Upper lobe of left lung (tissue), 6 donors: ENCODE results near the gene RAI1. TPM values are rescaled to one million over a fixed set of nuclear protein-coding genes. Genes with fewer than 3 reads are reported as not detected.

Experiments used
- ATAC-seq, 2 donors: fragments of 200-7000 bp; cut with Tn5 transposase; one replicate each; pipeline ENCODE4 v1.9.1; 2022; ENCODE audit warnings: mild to moderate bottlenecking in 2 of 2, moderate library complexity in 2 of 2; ENCODE audit not compliant: low FRiP score in 2 of 2
- DNase-seq, 2 donors: peaks; one replicate each; pipeline ENCODE4 v3.0.0-alpha.2; 2019 to 2020
- H3K27ac ChIP-seq, 4 donors: fragments of 200-600 bp; sonication (generic); one replicate each; pipeline ENCODE4 v1.5.1; 2016 to 2019
- H3K27me3 ChIP-seq, 4 donors: fragments of 200-600 bp; sonication (generic); one replicate each; pipeline ENCODE4 v1.5.1; 2017 to 2019
- H3K36me3 ChIP-seq, 4 donors: fragments of 200-600 bp; sonication (generic); one replicate each; pipeline ENCODE4 v1.5.1; 2016 to 2019
- H3K4me1 ChIP-seq, 4 donors: fragments of 200-600 bp; sonication (generic); one replicate each; pipeline ENCODE4 v1.5.1; 2018 to 2019
- H3K4me3 ChIP-seq, 4 donors: fragments of 200-600 bp; sonication (generic); one replicate each; pipeline ENCODE4 v1.5.1; 2017 to 2019; ENCODE audit warnings: mild to moderate bottlenecking in 2 of 4, moderate library complexity in 1 of 4
- H3K9me3 ChIP-seq, 4 donors: fragments of 200-600 bp; sonication (generic); one replicate each; pipeline ENCODE4 v1.5.1; 2018 to 2019
- EP300 ChIP-seq, 4 donors: sonication (generic); formaldehyde crosslinking; IDR thresholded peaks; one replicate each; pipeline ENCODE4 v1.5.1; 2017; ENCODE audit warnings: antibody characterized with exemption in 4 of 4, control low read depth in 2 of 4
- POLR2A ChIP-seq, 4 donors: fragments of 450-650 bp; IDR thresholded peaks; one replicate each; pipeline ENCODE4 v1.5.1; 2016 to 2017; ENCODE audit warnings: antibody characterized with exemption in 4 of 4, mild to moderate bottlenecking in 2 of 4
- POLR2AphosphoS5 ChIP-seq, 2 donors: sonication (generic); formaldehyde crosslinking; IDR thresholded peaks; one replicate each; pipeline ENCODE4 v1.5.1; 2017; ENCODE audit warnings: antibody characterized with exemption in 2 of 2
- WGBS, 2 donors: methylation state at CpG; one replicate each; pipeline ENCODE4 v1.1.5; 2017 to 2018; 5-methylcytosine and 5-hydroxymethylcytosine counted together
- total RNA-seq, 6 donors: library from RNA; depleted of rRNA in 4 of 6; stranded (reverse); fragments of >200 nt in 4 of 6; gene quantifications; one replicate each; pipeline versions ENCODE4 v1.1.0 to v1.2.1, GENCODE V29; 2016 to 2021
- TF ChIP-seq, protein P1 (sequence below), 6 experiments: fragments of 450-650 bp in 4 of 6; fragments of 200-600 bp in 2 of 6; sonication (generic) in 2 of 6; IDR thresholded peaks; one replicate each; pipeline ENCODE4 v1.5.1; 2016 to 2019; ENCODE audit warnings: antibody characterized with exemption in 6 of 6
- donor health status: DM: no; HTN: no; CAD: no; lungs with moderate emphysema.
- donor health status: DM: no; HTN: yes; CAD: no; lungs with severe emphysema.

Gene RAI1
- total RNA-seq, 6 donors from 2014 or later, result 33.8 to 76.6 (median 41.2) TPM

DNA sequence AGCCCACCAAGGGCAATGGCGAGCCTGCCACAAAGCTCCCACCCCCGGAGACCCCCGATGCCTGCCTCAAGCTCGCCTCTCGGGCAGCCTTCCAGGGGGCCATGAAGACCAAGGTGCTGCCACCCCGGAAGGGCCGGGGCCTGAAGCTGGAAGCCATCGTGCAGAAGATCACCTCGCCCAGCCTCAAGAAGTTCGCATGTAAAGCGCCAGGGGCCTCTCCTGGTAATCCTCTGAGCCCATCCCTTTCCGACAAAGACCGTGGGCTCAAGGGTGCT is 115.5 kb downstream of the RAI1 start:
- ATAC-seq (no peak), DNase-seq (no peak)
- 98 to 100% methylated on average over 3 to 13 of the region's 13 CpGs for WGBS, 2 donors
- Histone ChIP-seq H3K27me3 (no peaks in the 10 kb centered on the region), H3K36me3 (peaks cover 3 to 79% (median 55%) of the 10 kb centered on the region in 4 donors), H3K27ac (no peak overlapping the region), H3K4me3 (no peak overlapping the region), H3K9me3 (no peaks in the 10 kb centered on the region), H3K4me1 (peaks cover 7 to 18% (median 12%) of the 10 kb centered on the region in 4 donors)
- no peak for TF ChIP-seq POLR2AphosphoS5 (IDR thresholded peaks at IDR 0.05)
- TF ChIP-seq, protein P1, sequence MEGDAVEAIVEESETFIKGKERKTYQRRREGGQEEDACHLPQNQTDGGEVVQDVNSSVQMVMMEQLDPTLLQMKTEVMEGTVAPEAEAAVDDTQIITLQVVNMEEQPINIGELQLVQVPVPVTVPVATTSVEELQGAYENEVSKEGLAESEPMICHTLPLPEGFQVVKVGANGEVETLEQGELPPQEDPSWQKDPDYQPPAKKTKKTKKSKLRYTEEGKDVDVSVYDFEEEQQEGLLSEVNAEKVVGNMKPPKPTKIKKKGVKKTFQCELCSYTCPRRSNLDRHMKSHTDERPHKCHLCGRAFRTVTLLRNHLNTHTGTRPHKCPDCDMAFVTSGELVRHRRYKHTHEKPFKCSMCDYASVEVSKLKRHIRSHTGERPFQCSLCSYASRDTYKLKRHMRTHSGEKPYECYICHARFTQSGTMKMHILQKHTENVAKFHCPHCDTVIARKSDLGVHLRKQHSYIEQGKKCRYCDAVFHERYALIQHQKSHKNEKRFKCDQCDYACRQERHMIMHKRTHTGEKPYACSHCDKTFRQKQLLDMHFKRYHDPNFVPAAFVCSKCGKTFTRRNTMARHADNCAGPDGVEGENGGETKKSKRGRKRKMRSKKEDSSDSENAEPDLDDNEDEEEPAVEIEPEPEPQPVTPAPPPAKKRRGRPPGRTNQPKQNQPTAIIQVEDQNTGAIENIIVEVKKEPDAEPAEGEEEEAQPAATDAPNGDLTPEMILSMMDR (IDR thresholded peaks at IDR 0.05), result no peak
- TF ChIP-seq EP300 (IDR thresholded peaks at IDR 0.05), result no peak
- no peak for TF ChIP-seq POLR2A (IDR thresholded peaks at IDR 0.05)

DNA sequence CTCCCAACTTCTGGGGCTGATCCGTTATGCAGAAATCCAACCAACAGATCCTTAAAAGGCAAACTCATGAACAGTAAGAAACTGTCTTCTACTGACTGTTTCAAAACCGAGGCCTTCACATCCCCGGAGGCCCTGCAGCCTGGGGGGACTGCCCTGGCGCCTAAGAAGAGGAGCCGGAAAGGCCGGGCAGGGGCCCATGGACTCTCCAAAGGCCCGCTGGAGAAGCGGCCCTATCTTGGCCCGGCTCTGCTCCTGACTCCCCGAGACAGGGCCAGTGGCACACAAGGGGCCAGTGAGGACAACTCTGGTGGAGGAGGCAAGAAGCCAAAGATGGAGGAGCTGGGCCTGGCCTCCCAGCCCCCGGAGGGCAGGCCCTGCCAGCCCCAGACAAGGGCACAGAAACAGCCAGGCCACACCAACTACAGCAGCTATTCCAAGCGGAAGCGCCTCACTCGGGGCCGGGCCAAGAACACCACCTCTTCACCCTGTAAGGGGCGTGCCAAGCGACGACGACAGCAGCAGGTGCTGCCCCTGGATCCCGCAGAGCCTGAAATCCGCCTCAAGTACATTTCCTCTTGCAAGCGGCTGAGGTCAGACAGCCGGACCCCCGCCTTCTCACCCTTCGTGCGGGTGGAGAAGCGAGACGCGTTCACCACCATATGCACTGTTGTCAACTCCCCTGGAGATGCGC is 116.0 kb downstream of the RAI1 start:
- Histone ChIP-seq H3K27me3 (no peaks in the 10 kb centered on the region), H3K9me3 (no peaks in the 10 kb centered on the region), H3K36me3 (peaks cover 3 to 79% (median 56%) of the 10 kb centered on the region in 4 donors), H3K4me3 (no peak overlapping the region), H3K27ac (no peak overlapping the region), H3K4me1 (peaks cover 4 to 12% (median 7%) of the 10 kb centered on the region in 4 donors)
- ATAC-seq (no peak), DNase-seq (peak in 1 of 2 donors; percentile 73)
- TF ChIP-seq POLR2AphosphoS5 (IDR thresholded peaks at IDR 0.05) (no peak), EP300 (IDR thresholded peaks at IDR 0.05) (no peak), POLR2A (IDR thresholded peaks at IDR 0.05) (no peak)
- TF ChIP-seq, protein P1 (IDR thresholded peaks at IDR 0.05), result no peak
- 93 to 98% methylated on average over 20 to 29 of the region's 30 CpGs for WGBS, 2 donors

DNA sequence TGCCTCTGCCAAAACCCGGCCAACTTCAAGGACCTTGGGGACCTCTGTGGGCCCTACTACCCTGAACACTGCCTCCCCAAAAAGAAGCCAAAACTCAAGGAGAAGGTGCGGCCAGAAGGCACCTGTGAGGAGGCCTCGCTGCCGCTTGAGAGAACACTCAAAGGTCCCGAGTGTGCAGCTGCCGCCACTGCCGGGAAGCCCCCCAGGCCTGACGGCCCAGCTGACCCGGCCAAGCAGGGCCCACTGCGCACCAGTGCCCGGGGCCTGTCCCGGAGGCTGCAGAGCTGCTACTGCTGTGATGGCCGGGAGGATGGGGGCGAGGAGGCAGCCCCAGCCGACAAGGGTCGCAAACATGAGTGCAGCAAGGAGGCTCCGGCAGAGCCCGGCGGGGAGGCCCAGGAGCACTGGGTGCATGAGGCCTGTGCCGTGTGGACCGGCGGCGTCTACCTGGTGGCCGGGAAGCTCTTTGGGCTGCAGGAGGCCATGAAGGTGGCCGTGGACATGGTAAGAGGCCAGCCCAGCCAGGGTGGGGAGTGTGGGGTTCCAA is 116.8 kb downstream of the RAI1 start:
- ATAC-seq (no peak), DNase-seq (peak in 1 of 2 donors; percentile 80)
- Histone ChIP-seq H3K27ac (no peak overlapping the region), H3K27me3 (no peaks in the 10 kb centered on the region), H3K36me3 (peaks cover 3 to 79% (median 56%) of the 10 kb centered on the region in 4 donors), H3K9me3 (no peaks in the 10 kb centered on the region), H3K4me1 (peaks cover 0 to 4% (median under 1%) of the 10 kb centered on the region in 4 donors), H3K4me3 (no peak overlapping the region)
- 96% methylated on average over 14 to 24 of the region's 25 CpGs for WGBS, 2 donors
- TF ChIP-seq, protein P1 (IDR thresholded peaks at IDR 0.05), result no peak
- TF ChIP-seq POLR2AphosphoS5 (IDR thresholded peaks at IDR 0.05), result no peak
- TF ChIP-seq EP300 (IDR thresholded peaks at IDR 0.05), result no peak
- no peak for TF ChIP-seq POLR2A (IDR thresholded peaks at IDR 0.05)

DNA sequence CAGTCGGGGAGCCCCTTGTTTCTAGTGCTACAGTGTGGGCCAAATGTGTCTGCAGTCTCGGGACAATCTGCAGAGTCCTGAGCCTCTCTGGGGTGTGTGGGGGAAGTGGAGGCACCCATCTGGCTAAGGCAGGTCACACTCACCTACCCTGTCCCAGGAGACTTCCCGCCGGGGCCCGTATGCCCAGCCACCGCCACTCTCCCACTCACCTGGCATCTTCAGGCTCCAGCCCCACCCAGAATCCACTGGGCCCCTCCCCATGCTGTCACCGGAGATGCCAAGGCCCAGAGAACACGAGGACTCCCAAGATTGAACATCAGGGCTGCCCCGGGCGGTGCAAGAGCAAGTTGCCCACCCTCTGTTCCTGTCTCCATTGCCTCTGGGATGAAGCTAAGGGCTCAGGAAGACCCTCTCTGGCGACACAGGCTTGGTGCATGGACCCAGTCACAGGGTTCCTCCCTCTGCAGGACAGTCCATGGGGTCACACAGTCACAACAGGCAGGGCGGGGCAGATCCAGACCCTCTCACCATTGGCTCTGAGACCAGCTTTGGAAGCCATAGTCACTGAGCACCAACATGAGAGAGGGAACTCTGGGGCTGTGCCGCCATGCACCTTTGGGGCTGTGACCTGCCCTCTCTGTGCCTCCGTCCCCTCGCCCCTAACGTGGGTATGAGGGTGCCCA is 117.5 kb downstream of the RAI1 start:
- no peak overlapping the region for H3K27ac ChIP-seq
- WGBS, 2 donors, result 90 to 92% methylated on average over 10 to 14 of the region's 16 CpGs
- TF ChIP-seq EP300 (IDR thresholded peaks at IDR 0.05), result no peak
- no peak for TF ChIP-seq POLR2A (IDR thresholded peaks at IDR 0.05)
- TF ChIP-seq POLR2AphosphoS5 (IDR thresholded peaks at IDR 0.05), result no peak
- TF ChIP-seq, protein P1 (IDR thresholded peaks at IDR 0.05), result no peak
- peak in 1 of 2 donors; percentile 54 for DNase-seq
- no peaks in the 10 kb centered on the region for H3K9me3 ChIP-seq
- H3K4me3 ChIP-seq, result no peak overlapping the region
- no peaks in the 10 kb centered on the region for H3K27me3 ChIP-seq
- no peaks in the 10 kb centered on the region for H3K4me1 ChIP-seq
- ATAC-seq, result no peak
- H3K36me3 ChIP-seq, result peaks cover 3 to 79% (median 51%) of the 10 kb centered on the region in 4 donors
